Kidney (tissue), 14 donors: Measurements from ENCODE around the gene GSTM4. TPM values are rescaled to one million over a fixed set of nuclear protein-coding genes. Genes with fewer than 3 reads are reported as not detected.
"Not testable (repeated sequence)": the region's sequence is repeated elsewhere in the genome, so short reads cannot be mapped to it uniquely, and the experiment has no call there.

Experiments used
- DNase-seq, 5 donors: peaks; one replicate each; pipeline ENCODE4 v3.0.0-alpha.2; 2013 to 2020
- FAIRE-seq: peaks from 2 replicates; lab custom pipeline; 2012; peaks lifted over from hg19 to GRCh38; lab: Jason Lieb, UNC
- H3K27ac ChIP-seq, 2 donors: one replicate each; pipeline ENCODE4 v1.7.0; 2013; ENCODE audit warnings: low read depth in 2 of 2, low read length in 2 of 2, inconsistent platforms in 1 of 2
- H3K27me3 ChIP-seq: one replicate; pipeline ENCODE4 v1.7.1; 2013; ENCODE audit warnings: low read length, inconsistent platforms; ENCODE audit not compliant: control insufficient read depth, insufficient read depth
- H3K36me3 ChIP-seq, 3 donors: one replicate each; pipeline versions ENCODE4 v1.7.0 to v1.7.1; 2013; ENCODE audit warnings: low read length in 3 of 3, control low read depth in 1 of 3, inconsistent platforms in 1 of 3; ENCODE audit not compliant: insufficient read depth in 3 of 3, control insufficient read depth in 2 of 3
- H3K4me1 ChIP-seq, 3 donors: one replicate each; pipeline versions ENCODE4 v1.7.0 to v1.7.1; 2013; ENCODE audit warnings: low read length in 3 of 3, inconsistent platforms in 1 of 3, low read depth in 1 of 3; ENCODE audit not compliant: control insufficient read depth in 2 of 3, insufficient read depth in 2 of 3
- H3K4me3 ChIP-seq, 3 donors: one replicate each; pipeline versions ENCODE4 v1.7.0 to v1.8.1; 2013; ENCODE audit warnings: low read length in 3 of 3, control low read depth in 1 of 3, inconsistent platforms in 1 of 3
- H3K9ac ChIP-seq, 3 donors: one replicate each; pipeline versions ENCODE4 v1.7.0 to v1.7.1; 2013; ENCODE audit warnings: low read length in 3 of 3, control low read depth in 1 of 3, inconsistent platforms in 1 of 3
- H3K9me3 ChIP-seq, 3 donors: one replicate each; pipeline versions ENCODE4 v1.7.0 to v1.7.1; 2013; ENCODE audit warnings: low read length in 3 of 3, control low read depth in 1 of 3, inconsistent platforms in 1 of 3; ENCODE audit not compliant: control insufficient read depth in 2 of 3, insufficient read depth in 1 of 3
- intact Hi-C: fragments of 100-400 bp; cut with DNase I; formaldehyde crosslinking; loops from one replicate; pipeline ENCODE4 v1.11.1; 2022
- polyA plus RNA-seq: library from polyadenylated mRNA; stranded (reverse); fragments of 350-450 nt; fragmentation: Illumina TruSeq; extraction: RNeasy Lipid Tissue Mini Kit (QIAGEN cat#74804); gene quantifications from one replicate; pipeline ENCODE4 v1.2.3, GENCODE V29; 2014; ENCODE audit warnings: low read depth, low replicate concordance; ENCODE audit not compliant: insufficient read depth
- total RNA-seq: library from RNA; stranded (reverse); fragmentation: NEBNext Ultra II Directional; extraction: Animal tissue kit (Norgen Biotek cat#: 25700); gene quantifications from one replicate; pipeline ENCODE4 v1.2.1, GENCODE V29; 2021
- TF ChIP-seq, protein P1 (sequence below): IDR thresholded peaks from 3 replicates; pipeline ENCODE4 v1.5.1; 2012; ENCODE audit warnings: mild to moderate bottlenecking, moderate library complexity, borderline replicate concordance; ENCODE audit not compliant: insufficient read depth; ENCODE audit errors: extremely low read depth
- donor health status: control.
- donor health status: control.
- donor health status: control.
- donor health status: control.
- donor health status: control.
- donor health status: DM: yes; HTN: yes; CAD: no.
- donor health status: Normal renal cell carcinoma (clear cell type).

The GSTM4 gene
- total and polyA plus RNA-seq, 2 donors from 2014 or later: 34.0 to 117 TPM

DNA sequence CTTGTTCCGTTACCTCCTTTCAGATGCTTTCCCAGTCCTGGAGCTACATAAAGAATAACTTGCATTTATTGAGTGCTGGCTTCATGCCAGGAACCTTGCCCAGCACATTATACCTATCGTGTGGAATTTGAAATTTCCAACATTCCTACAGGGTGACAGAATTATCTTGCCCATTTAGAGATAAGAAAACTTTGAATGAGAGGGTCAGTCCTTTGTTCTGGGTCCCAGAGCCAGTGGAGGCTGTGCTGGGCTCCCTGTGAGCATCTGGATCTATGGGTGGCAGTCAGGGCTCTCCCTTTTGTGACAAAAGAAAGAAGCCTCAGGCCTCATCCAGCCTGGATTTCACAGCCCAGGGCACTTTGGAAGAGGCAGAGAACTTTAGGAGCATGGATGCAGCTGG lies 3.2 kb downstream of the GSTM4 start:
- H3K27ac ChIP-seq: no peak overlapping the region
- no peak overlapping the region for H3K4me3 ChIP-seq
- H3K27me3 ChIP-seq: no peaks in the 10 kb centered on the region
- DNase-seq: peak in 1 of 5 donors; percentile 29
- peaks cover 0 to 27% (median 12%) of the 10 kb centered on the region in 3 donors for H3K4me1 ChIP-seq
- intact Hi-C loops: no loop called here
- peaks cover 0 to 15% (median 4%) of the 10 kb centered on the region in 3 donors for H3K36me3 ChIP-seq
- TF ChIP-seq, protein P1, sequence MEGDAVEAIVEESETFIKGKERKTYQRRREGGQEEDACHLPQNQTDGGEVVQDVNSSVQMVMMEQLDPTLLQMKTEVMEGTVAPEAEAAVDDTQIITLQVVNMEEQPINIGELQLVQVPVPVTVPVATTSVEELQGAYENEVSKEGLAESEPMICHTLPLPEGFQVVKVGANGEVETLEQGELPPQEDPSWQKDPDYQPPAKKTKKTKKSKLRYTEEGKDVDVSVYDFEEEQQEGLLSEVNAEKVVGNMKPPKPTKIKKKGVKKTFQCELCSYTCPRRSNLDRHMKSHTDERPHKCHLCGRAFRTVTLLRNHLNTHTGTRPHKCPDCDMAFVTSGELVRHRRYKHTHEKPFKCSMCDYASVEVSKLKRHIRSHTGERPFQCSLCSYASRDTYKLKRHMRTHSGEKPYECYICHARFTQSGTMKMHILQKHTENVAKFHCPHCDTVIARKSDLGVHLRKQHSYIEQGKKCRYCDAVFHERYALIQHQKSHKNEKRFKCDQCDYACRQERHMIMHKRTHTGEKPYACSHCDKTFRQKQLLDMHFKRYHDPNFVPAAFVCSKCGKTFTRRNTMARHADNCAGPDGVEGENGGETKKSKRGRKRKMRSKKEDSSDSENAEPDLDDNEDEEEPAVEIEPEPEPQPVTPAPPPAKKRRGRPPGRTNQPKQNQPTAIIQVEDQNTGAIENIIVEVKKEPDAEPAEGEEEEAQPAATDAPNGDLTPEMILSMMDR: no peak
- FAIRE-seq: no peak
- no peak overlapping the region for H3K9ac ChIP-seq
- no peaks in the 10 kb centered on the region for H3K9me3 ChIP-seq

DNA sequence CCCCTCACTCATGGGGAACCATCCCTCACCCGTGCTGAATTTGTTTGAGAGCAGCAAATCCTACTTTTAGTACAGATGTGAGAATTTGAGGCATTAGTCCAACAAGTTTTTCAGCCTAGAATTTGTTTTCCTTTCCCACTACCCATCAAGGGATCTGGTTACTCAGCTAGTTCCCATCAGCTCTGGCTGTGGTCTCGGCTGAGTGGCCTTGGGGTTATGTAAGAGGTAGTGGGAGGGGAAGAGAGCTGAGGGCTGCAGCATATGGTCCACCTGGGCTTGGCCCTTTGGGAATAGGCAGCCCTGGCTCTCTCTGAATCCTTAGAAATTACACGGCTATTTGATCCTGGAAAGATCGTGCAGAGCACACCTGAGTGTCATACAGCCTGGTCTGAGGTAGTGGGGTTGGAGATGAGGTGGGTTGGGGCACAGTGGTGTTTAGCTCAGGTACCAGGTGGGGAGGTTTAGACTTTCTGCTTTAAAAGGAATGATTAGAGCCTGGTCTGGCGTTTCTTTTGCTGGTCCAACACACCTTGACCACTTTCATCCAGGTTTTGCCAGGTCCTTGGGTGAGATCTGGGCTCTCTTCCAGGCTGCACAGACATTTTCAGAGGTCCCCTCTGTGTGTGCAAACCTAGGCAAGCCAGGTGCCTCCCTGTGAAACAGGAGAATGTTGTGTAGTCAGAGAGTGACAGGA lies 4.2 kb downstream of the GSTM4 start:
- no peak overlapping the region for H3K4me3 ChIP-seq
- DNase-seq (peak in 4 of 5 donors; percentile 82 to 94 (median 88)), FAIRE-seq (no peak)
- H3K9ac ChIP-seq: peak overlapping the region in 1 of 3 donors; percentile 31
- peaks cover 0 to 22% (median 8%) of the 10 kb centered on the region in 3 donors for H3K4me1 ChIP-seq
- H3K27me3 ChIP-seq: no peaks in the 10 kb centered on the region
- no peaks in the 10 kb centered on the region for H3K9me3 ChIP-seq
- TF ChIP-seq, protein P1: no peak
- no peak overlapping the region for H3K27ac ChIP-seq
- peaks cover 0 to 15% (median 4%) of the 10 kb centered on the region in 3 donors for H3K36me3 ChIP-seq
- intact Hi-C loops: no loop called here

DNA sequence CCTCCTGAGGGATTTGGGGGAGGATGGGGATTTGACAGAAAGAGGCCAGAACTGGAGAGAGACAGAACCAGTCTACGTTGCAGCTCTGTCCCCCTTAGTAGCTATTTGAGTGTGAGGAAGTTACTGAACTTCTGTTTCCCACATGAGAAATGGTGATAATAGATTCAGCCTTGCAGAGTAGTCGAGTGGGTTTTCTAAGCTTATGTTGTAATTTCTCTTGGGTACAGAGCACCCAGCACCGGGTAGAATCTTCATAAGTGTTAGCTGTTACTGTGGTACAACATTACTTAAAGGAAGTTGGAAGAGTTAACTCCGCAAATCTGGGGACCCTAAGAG lies 4.8 kb downstream of the GSTM4 start:
- FAIRE-seq, intact Hi-C loops: not testable (repeated sequence)

DNA sequence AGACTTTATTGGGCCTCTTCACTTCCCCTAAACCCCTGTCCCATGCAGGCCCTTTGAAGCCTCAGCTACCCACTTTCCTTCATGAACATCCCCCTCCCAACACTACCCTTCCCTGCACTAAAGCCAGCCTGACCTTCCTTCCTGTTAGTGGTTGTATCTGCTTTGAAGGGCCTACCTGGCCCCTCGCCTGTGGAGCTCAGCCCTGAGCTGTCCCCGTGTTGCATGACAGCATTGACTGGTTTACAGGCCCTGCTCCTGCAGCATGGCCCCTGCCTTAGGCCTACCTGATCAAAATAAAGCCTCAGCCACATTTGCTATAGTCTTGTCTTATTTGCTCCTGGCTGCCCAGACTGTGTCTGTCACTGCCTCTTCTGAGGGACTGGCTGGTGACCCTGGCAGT lies 5.5 kb downstream of the GSTM4 start:
- Histone ChIP-seq H3K4me3 (no peak overlapping the region), H3K27ac (no peak overlapping the region), H3K4me1 (peaks cover 0 to 19% (median 8%) of the 10 kb centered on the region in 3 donors), H3K9ac (no peak overlapping the region), H3K9me3 (no peaks in the 10 kb centered on the region), H3K36me3 (peaks cover 0 to 15% (median 4%) of the 10 kb centered on the region in 3 donors), H3K27me3 (no peaks in the 10 kb centered on the region)
- intact Hi-C loops: no loop called here
- TF ChIP-seq, protein P1: no peak
- DNase-seq (no peak), FAIRE-seq (no peak)

More for the DNA sequence above, 4.8 kb downstream of the GSTM4 start:
- H3K4me3 ChIP-seq, H3K9ac ChIP-seq, H3K27ac ChIP-seq, H3K27me3 ChIP-seq, H3K9me3 ChIP-seq, DNase-seq: not testable (repeated sequence)
- H3K36me3 ChIP-seq: peaks cover 0 to 15% (median 4%) of the 10 kb centered on the region in 3 donors
- H3K4me1 ChIP-seq: peaks cover 0 to 19% (median 8%) of the 10 kb centered on the region in 3 donors
